Measurements from ENCODE around the gene CRELD2.

Gene CRELD2, protein sequence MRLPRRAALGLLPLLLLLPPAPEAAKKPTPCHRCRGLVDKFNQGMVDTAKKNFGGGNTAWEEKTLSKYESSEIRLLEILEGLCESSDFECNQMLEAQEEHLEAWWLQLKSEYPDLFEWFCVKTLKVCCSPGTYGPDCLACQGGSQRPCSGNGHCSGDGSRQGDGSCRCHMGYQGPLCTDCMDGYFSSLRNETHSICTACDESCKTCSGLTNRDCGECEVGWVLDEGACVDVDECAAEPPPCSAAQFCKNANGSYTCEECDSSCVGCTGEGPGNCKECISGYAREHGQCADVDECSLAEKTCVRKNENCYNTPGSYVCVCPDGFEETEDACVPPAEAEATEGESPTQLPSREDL

GRCh38 chr22:49917974-49918910 lies at the start of gene CRELD2, which contains the start of gene ALG12:
Gene CRELD2, plus strand, starts transcription at chr22:49918634. Its CDS starts 136 bp downstream, at chr22:49918770.
Gene ALG12, minus strand, starts transcription at chr22:49918438. Its CDS starts 4,673 bp downstream, at chr22:49913765.
- H3K4me3 ChIP-seq (ENCODE audit: low read length), result peak within 1 kb of the TSS; percentile 72
- TF ChIP-seq, protein P1, sequence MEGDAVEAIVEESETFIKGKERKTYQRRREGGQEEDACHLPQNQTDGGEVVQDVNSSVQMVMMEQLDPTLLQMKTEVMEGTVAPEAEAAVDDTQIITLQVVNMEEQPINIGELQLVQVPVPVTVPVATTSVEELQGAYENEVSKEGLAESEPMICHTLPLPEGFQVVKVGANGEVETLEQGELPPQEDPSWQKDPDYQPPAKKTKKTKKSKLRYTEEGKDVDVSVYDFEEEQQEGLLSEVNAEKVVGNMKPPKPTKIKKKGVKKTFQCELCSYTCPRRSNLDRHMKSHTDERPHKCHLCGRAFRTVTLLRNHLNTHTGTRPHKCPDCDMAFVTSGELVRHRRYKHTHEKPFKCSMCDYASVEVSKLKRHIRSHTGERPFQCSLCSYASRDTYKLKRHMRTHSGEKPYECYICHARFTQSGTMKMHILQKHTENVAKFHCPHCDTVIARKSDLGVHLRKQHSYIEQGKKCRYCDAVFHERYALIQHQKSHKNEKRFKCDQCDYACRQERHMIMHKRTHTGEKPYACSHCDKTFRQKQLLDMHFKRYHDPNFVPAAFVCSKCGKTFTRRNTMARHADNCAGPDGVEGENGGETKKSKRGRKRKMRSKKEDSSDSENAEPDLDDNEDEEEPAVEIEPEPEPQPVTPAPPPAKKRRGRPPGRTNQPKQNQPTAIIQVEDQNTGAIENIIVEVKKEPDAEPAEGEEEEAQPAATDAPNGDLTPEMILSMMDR (IDR thresholded peaks at IDR 0.05; ENCODE audit: insufficient read depth, low read depth, low read length, missing control alignments), result no peak
- peak; percentile 98 for DNase-seq (ENCODE audit: low read depth)

DNA sequence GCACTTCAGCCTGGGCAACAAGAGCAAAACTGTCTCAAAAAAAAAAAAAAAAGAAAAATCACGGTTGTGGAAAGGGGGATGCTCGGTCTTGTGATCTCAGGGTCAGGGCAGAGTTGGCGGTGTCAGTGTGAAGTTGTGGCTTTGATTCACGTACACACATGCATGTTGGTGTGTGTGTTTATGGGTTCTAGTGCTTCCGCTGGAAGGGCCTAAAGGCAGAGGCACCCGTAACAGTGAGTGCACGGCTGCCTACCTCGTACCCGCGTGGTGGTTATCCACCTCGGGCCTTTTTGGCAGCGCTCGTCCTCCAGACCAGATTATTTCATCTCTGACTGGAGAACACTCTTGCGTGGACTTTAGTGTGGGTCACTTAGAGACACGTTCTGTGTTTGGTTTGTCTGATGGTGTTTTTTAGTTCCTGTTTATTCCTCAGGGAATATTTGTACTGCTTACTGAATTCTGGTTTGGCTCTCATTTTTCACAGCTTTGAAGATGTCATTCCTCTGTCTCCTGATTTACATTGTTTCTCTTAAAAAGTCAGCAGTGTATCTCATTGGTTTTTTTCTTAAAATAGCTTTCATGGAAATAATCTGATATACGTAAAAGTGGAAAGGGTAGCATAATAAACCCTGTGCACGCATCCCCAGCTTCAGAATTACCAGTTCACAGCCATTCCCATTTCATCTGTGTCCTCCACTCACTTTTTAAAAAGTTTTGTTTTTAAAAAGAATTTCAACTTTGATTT lies 49.2 kb upstream of the CRELD2 start:
- TF ChIP-seq, protein P1 (IDR thresholded peaks at IDR 0.05; ENCODE audit: insufficient read depth, low read depth, low read length, missing control alignments), result no peak
- no peak overlapping the region for H3K4me3 ChIP-seq (ENCODE audit: low read length)
- DNase-seq (ENCODE audit: low read depth), result no peak

DNA sequence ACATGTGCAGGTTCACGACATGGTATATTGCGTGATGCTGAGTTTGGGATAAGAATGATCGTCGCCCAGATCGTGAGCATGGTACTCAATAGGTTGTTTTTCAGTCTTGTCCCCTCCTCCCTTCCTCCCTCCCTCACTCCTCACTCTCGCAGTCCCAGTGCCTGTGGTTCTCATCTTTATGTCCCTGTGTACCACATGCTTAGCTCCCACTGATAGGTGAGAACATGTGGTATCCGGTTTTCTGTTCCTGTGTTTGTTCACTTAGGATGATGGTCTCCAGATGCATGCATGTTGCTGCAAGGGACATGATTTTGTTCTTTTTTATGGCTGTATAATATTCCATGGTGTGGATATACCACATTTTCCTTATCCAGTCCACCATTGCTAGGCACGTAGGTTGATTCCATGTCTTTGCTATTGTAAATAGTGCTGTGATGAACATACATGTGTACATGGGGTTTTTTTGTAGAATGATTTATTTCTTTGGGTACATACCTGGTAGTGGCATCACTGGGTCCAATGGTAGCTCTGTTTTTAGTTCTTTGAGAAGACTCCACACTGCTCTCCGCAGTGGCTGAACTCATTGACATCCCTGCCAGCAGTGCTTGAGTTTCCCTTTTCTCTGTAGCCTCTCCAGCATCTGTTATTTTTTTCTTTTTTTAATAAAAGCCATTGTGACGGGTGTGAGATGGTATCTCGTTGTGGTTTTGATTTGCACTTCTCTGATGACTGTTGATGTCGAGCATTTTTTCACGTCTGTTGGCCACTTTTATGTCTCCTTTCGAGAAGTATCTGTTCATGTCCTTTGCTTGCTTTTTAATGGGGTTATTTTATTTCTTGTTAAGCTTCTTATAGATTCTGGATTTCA lies 48.4 kb upstream of the CRELD2 start:
- H3K4me3 ChIP-seq (ENCODE audit: low read length), result no peak overlapping the region
- TF ChIP-seq, protein P1 (IDR thresholded peaks at IDR 0.05; ENCODE audit: insufficient read depth, low read depth, low read length, missing control alignments), result no peak
- no peak for DNase-seq (ENCODE audit: low read depth)

DNA sequence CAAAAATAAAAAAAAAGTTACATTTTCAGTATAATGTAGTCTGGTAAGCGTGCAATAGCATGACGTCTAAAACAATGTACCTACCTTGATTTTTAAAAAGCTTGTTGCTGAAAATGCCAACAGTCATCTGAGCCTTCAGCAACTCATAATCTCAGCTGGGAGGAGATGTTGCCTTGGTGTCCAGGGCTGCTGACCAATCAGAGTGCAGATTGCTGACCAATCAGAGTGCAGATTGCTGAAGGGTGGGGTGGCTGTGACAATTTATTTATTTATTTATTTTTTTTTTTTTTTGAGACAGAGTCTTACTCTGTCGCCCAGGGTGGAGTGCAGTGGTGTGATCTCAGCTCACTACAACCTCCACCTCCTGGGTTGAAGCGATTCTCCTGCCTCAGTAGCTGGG lies 47.0 kb upstream of the CRELD2 start:
- DNase-seq (ENCODE audit: low read depth), result no peak
- H3K4me3 ChIP-seq (ENCODE audit: low read length), result no peak overlapping the region
- TF ChIP-seq, protein P1 (IDR thresholded peaks at IDR 0.05; ENCODE audit: insufficient read depth, low read depth, low read length, missing control alignments), result no peak

DNA sequence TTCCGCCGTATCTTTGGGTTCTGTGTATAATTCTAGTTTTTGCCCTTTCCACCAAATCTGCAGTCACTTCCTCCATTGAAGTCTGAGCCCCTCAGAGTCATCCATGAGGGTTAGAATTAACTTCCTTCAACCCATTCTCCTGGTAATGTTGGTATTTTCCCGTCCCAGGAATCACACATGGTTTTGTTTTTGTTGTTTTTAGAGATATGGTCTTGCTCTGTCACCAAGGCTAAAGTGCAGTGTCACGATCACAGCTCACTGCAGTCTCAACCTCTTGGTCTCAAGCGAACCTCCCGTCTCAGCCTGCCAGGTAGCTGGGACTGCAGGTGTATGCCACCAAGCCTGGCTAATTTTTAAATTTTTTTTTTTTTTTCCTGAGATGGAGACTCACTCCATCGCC lies 46.1 kb upstream of the CRELD2 start:
- no peak overlapping the region for H3K4me3 ChIP-seq (ENCODE audit: low read length)
- TF ChIP-seq, protein P1 (IDR thresholded peaks at IDR 0.05; ENCODE audit: insufficient read depth, low read depth, low read length, missing control alignments), result no peak
- no peak for DNase-seq (ENCODE audit: low read depth)
